ENCODE results near the gene ZBTB33. TPM values are rescaled to one million over a fixed set of nuclear protein-coding genes. Genes with fewer than 3 reads are reported as not detected.

Gene ZBTB33
- total and polyA plus RNA-seq, 2 of the 13 experiments (the other 11 are each of a cell fraction or from before 2014, with no cell fraction given) = 6.5 to 20.2 TPM

DNA sequence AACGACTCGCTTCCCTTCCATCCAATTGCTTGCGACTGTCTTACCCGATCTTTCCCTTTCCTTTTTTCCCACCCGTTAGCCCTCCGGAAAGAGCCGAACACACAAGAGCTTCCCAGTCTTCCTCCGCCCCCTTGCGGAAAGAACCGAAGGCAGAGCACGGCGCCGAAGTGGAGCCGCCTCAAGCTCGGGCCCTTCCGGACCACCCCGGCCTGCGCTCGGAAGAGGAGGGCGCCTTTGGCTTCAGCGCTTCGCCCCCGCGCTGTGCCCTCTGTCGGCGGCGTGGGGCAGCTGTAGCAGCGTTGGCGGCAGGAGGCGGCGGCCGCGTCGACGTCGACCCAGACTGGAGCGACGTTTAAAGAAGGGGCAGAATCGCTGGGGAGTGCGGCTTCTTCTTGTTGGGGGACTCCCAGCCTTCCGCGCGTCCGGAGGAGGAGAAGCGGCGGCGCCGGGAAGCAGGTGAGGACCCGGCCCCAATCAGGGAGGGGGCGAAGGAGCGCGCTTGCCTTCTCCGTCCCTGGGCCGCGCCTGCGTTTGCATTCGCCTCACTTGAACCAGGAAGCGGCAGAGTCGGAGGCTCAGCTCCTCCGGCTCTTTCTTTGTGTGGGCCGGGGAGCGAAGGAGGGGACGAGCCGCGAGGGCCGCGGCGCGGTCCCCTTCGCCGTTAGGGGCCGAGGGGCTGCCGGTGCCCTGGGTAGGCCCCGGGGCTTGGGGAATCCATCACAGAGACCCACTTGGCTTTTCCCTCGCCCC, at the start of gene ZBTB33 (continued):
- TF ChIP-seq, protein P1, sequence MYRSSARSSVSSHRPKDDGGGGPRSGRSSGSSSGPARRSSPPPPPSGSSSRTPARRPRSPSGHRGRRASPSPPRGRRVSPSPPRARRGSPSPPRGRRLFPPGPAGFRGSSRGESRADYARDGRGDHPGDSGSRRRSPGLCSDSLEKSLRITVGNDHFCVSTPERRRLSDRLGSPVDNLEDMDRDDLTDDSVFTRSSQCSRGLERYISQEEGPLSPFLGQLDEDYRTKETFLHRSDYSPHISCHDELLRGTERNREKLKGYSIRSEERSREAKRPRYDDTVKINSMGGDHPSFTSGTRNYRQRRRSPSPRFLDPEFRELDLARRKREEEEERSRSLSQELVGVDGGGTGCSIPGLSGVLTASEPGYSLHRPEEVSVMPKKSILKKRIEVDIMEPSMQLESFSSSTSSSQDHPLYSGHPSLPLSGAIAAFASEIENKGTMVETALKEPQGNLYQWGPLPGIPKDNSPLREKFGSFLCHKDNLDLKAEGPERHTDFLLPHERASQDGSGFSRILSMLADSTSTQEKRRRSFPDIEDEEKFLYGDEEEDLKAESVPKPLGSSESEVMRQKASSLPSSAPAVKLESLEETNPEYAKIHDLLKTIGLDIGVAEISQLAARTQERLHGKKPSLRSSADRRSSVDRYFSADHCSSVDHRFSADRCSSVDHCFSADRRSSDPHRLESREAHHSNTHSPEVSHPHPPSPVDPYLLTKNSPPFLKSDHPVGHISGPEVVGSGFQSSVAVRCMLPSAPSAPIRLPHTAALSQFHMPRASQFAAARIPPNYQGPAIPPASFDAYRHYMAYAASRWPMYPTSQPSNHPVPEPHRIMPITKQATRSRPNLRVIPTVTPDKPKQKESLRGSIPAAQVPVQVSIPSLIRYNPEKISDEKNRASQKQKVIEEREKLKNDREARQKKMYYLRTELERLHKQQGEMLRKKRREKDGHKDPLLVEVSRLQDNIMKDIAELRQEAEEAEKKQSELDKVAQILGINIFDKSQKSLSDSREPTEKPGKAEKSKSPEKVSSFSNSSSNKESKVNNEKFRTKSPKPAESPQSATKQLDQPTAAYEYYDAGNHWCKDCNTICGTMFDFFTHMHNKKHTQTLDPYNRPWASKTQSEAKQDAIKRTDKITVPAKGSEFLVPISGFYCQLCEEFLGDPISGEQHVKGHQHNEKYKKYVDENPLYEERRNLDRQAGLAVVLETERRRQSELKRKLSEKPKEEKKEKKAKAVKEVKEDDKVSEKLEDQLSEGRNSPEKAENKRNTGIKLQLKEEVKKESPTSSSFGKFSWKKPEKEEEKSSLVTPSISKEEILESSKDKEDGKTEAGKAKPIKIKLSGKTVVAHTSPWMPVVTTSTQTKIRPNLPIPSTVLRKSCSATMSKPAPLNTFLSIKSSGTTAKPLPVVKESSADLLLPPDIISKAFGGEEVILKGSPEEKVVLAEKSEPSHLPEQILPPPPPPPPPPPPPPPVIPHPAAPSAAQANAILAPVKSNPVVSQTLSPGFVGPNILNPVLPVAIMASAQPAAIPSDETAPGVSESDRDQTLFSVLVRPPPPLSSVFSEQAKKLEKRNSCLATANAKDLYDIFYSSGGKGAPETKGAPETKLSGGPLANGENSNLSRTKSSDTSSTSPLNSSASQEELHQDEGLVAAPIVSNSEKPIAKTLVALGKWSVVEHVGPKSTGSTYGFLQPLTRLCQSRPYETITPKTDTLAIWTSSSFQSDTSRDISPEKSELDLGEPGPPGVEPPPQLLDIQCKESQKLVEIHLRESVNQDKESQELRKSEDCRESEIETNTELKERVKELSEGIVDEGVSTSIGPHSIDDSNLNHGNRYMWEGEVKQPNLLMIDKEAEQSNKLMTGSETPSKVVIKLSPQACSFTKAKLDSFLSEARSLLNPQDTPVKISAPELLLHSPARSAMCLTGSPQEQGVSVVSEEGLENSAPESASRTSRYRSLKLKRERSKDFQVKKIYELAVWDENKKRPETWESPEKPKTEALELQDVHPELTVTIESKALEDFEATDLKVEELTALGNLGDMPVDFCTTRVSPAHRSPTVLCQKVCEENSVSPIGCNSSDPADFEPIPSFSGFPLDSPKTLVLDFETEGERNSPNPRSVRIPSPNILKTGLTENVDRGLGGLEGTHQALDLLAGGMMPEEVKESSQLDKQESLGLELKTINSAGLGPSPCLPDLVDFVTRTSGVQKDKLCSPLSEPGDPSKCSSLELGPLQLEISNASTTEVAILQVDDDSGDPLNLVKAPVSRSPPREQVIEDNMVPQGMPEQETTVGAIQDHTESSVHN (CRISPR knock-in tag; IDR thresholded peaks at IDR 0.05) = no peak
- TF ChIP-seq ZKSCAN8 (CRISPR knock-in tag; IDR thresholded peaks at IDR 0.05; ENCODE audit: borderline replicate concordance) = no peak
- no peak for TF ChIP-seq ZSCAN25 (CRISPR knock-in tag; IDR thresholded peaks at IDR 0.05)
- TF ChIP-seq FOSL1 (CRISPR knock-in tag; IDR thresholded peaks at IDR 0.05; ENCODE audit: borderline replicate concordance) = no peak
- TF ChIP-seq, protein P2, sequence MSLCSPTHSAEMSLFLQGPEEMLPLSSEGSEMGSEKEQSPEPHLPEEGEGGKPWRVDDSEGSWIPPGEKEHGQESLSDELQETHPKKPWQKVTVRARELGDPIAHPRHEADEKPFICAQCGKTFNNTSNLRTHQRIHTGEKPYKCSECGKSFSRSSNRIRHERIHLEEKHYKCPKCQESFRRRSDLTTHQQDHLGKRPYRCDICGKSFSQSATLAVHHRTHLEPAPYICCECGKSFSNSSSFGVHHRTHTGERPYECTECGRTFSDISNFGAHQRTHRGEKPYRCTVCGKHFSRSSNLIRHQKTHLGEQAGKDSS (CRISPR knock-in tag; IDR thresholded peaks at IDR 0.05; ENCODE audit: borderline replicate concordance, low read depth) = no peak; the same call in 1 of the 2 replicates
- TF ChIP-seq, protein P3, sequence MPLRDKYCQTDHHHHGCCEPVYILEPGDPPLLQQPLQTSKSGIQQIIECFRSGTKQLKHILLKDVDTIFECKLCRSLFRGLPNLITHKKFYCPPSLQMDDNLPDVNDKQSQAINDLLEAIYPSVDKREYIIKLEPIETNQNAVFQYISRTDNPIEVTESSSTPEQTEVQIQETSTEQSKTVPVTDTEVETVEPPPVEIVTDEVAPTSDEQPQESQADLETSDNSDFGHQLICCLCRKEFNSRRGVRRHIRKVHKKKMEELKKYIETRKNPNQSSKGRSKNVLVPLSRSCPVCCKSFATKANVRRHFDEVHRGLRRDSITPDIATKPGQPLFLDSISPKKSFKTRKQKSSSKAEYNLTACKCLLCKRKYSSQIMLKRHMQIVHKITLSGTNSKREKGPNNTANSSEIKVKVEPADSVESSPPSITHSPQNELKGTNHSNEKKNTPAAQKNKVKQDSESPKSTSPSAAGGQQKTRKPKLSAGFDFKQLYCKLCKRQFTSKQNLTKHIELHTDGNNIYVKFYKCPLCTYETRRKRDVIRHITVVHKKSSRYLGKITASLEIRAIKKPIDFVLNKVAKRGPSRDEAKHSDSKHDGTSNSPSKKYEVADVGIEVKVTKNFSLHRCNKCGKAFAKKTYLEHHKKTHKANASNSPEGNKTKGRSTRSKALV (CRISPR knock-in tag; IDR thresholded peaks at IDR 0.05) = no peak; the same call in 1 of the 2 replicates
- no peak for TF ChIP-seq ZNF496 (CRISPR knock-in tag; IDR thresholded peaks at IDR 0.05; ENCODE audit: insufficient replicate concordance)
- TF ChIP-seq HNRNPUL1 (IDR thresholded peaks at IDR 0.05; ENCODE audit: low read depth, low read length) = no peak
- TF ChIP-seq, protein P4, sequence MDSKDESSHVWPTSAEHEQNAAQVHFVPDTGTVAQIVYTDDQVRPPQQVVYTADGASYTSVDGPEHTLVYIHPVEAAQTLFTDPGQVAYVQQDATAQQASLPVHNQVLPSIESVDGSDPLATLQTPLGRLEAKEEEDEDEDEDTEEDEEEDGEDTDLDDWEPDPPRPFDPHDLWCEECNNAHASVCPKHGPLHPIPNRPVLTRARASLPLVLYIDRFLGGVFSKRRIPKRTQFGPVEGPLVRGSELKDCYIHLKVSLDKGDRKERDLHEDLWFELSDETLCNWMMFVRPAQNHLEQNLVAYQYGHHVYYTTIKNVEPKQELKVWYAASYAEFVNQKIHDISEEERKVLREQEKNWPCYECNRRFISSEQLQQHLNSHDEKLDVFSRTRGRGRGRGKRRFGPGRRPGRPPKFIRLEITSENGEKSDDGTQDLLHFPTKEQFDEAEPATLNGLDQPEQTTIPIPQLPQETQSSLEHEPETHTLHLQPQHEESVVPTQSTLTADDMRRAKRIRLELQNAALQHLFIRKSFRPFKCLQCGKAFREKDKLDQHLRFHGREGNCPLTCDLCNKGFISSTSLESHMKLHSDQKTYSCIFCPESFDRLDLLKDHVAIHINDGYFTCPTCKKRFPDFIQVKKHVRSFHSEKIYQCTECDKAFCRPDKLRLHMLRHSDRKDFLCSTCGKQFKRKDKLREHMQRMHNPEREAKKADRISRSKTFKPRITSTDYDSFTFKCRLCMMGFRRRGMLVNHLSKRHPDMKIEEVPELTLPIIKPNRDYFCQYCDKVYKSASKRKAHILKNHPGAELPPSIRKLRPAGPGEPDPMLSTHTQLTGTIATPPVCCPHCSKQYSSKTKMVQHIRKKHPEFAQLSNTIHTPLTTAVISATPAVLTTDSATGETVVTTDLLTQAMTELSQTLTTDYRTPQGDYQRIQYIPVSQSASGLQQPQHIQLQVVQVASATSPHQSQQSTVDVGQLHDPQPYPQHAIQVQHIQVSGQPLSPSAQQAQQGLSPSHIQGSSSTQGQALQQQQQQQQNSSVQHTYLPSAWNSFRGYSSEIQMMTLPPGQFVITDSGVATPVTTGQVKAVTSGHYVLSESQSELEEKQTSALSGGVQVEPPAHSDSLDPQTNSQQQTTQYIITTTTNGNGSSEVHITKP (CRISPR knock-in tag; IDR thresholded peaks at IDR 0.05; ENCODE audit: low read depth) = no peak
- no peak for TF ChIP-seq ADNP (CRISPR knock-in tag; IDR thresholded peaks at IDR 0.05)
- no peak for TF ChIP-seq ZNF513 (CRISPR knock-in tag; conservative IDR thresholded peaks at IDR 0.05)

All from HepG2 (cell line).